HPDE6-E6E7 (cell line): ENCODE measurements around the gene CFAP45.

ENCODE experiments used
- DNase-seq: peaks from one replicate; pipeline ENCODE4 v3.0.0; 2011; ENCODE audit warnings: missing footprints; ENCODE audit errors: extremely low spot score

The CFAP45 gene

GRCh38 chr1:159853417-159854115 is 46.4 kb downstream of the CFAP45 start:
- DNase-seq: no peak

- no peak for DNase-seq
Observed at GRCh38 chr1:159851407-159851806, 48.6 kb downstream of the CFAP45 start.

- DNase-seq: no peak
Observed at GRCh38 chr1:159849626-159850366, 50.2 kb downstream of the CFAP45 start.

- DNase-seq: no peak
Observed at GRCh38 chr1:159848326-159848725, 51.6 kb downstream of the CFAP45 start.

GRCh38 chr1:159847231-159847630 is 52.7 kb downstream of the CFAP45 start:
- DNase-seq: no peak

- no peak for DNase-seq
Observed at GRCh38 chr1:159845751-159846629, 54.0 kb downstream of the CFAP45 start.

GRCh38 chr1:159843459-159843858 is 56.5 kb downstream of the CFAP45 start:
- DNase-seq: no peak

GRCh38 chr1:159841749-159842148 is 58.2 kb downstream of the CFAP45 start:
- DNase-seq: no peak

GRCh38 chr1:159839116-159839849 is 60.7 kb downstream of the CFAP45 start:
- no peak for DNase-seq

GRCh38 chr1:159838715-159839114 is 61.2 kb downstream of the CFAP45 start:
- DNase-seq: no peak

- no peak for DNase-seq
Observed at GRCh38 chr1:159835862-159836525, 64.0 kb downstream of the CFAP45 start.

- no peak for DNase-seq
Observed at GRCh38 chr1:159835356-159835755, 64.6 kb downstream of the CFAP45 start.

GRCh38 chr1:159832309-159832708 is 67.7 kb downstream of the CFAP45 start:
- DNase-seq: no peak

GRCh38 chr1:159831412-159832141 is 68.4 kb downstream of the CFAP45 start:
- DNase-seq: no peak

- DNase-seq: no peak
Observed at GRCh38 chr1:159830722-159831121, 69.2 kb downstream of the CFAP45 start.

- no peak for DNase-seq
Observed at GRCh38 chr1:159829822-159830465, 70.0 kb downstream of the CFAP45 start.

GRCh38 chr1:159829273-159829634 is 70.7 kb downstream of the CFAP45 start:
- DNase-seq: no peak

- no peak for DNase-seq
Observed at GRCh38 chr1:159828581-159829272, 71.2 kb downstream of the CFAP45 start.

GRCh38 chr1:159828176-159828575 is 71.8 kb downstream of the CFAP45 start:
- no peak for DNase-seq
